DMS114 treated with DMSO at 0.1 percent for 48 hours (cell line): ENCODE measurements around the gene KCNJ6.

Source experiments
- DNase-seq: peaks from one replicate; lab custom pipeline; 2025; ENCODE audit not compliant: unreplicated experiment; lab: John Stamatoyannopoulos, UW

The KCNJ6 gene

DNA sequence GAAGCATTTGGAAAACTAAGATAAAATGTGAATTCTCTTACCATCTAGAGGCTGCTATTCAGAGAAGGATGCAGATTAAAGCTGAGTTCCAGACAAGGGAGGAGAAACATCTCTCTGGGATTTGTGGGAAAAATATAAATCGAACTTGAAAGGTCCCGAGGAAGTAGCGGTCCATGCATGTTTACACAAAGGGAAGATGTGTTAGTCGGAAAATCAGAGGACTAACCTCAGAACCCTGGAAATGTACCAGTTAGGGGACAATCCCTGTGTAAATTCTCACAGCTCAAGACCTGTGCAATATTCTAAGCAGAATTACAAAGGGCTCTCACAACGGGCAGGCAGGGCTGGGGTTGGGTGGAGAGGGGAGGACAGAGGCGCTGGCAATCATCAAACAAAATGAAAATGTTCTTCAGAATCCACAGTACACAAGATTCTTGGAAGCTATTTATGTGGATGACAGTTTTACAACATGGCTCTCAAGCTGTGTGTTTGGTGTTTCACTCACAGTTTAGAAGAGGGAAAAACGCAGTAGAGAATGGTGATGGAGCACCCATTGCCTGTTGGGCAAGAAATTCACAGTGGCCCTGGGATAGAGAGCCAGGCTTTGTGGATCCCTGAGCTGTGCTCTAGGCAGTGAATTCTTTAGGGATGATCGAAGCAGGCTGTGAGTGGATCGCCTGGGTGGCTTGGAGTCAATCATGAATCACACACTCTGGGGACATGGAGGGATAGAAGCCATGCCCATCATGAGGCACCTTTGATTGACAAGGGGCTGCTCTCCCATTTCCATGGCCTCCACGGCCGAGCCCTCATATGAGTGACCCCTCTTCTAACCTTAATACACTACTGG is 47.6 kb downstream of the KCNJ6 start:
- DNase-seq, result no peak

GRCh38 chr21:37866027-37866426 is 50.2 kb downstream of the KCNJ6 start:
- no peak for DNase-seq

- no peak for DNase-seq
Measured at GRCh38 chr21:37865156-37865555, 51.1 kb downstream of the KCNJ6 start.

DNA sequence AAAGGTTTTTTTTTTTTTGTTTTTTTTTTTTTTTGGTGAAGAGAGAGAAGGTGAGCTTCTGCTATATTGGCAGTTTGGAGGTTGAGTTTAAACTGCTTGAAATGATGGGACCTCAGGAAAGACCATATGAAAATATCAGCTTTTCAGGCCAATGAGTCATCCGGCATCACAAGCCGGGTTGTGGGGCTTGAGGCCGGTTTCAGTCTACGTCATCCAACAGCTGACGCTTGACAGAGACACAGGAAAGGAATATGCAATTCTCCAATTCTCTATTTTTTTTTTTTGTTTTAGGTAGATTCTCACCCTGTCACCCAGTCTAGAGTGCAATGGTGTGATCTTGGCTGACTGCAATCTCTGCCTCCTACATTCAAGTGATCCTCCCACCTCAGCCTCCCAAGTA is 52.4 kb downstream of the KCNJ6 start:
- DNase-seq, result no peak

- DNase-seq, result peak; percentile 23
Measured at GRCh38 chr21:37862536-37862935, 53.7 kb downstream of the KCNJ6 start.

DNA sequence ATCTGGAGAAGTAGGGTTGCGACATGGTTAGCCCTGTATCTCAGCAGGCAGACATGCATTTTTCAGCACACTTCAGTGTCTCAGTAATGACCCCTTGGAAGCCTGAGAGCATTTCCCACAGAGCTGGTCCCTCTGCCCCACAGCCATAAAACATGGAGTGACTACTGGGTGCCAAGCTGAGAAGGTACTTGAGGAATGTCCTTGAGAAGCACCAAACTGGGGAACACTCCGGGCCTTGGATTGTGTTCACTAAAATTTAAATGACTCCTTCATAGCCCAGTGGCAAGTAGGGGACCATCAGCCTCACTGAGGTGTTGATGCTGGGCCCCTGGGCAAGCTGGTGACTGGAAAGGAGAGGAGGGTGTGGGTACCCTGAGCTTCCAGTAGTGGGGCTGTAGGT is 54.7 kb downstream of the KCNJ6 start:
- DNase-seq, result no peak

DNA sequence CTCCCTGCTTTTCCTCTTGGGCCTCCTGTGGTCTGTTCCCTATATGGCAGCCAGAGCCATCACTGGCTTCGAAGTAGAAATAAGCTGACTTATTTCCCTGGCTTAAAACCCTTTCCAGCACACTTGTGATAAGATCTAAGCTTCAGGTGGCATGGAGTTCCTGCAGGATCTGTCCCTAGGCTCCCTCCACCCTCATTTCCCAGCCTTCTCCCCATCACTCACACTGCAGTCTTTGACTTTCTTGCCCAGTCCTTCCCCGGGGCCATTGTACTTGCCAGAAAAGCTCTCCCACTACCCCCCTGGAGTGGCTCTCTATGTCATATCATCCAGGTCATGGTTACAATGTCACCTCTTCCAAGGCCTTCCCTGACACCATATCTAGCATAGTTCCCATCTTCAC is 55.8 kb downstream of the KCNJ6 start:
- DNase-seq, result no peak

- no peak for DNase-seq
Measured at GRCh38 chr21:37855647-37856625, 60.3 kb downstream of the KCNJ6 start.

GRCh38 chr21:37855271-37855646 is 61.0 kb downstream of the KCNJ6 start:
- no peak for DNase-seq

- no peak for DNase-seq
Measured at GRCh38 chr21:37849506-37850102, 66.7 kb downstream of the KCNJ6 start.

GRCh38 chr21:37848721-37849490 is 67.4 kb downstream of the KCNJ6 start:
- DNase-seq, result no peak

DNA sequence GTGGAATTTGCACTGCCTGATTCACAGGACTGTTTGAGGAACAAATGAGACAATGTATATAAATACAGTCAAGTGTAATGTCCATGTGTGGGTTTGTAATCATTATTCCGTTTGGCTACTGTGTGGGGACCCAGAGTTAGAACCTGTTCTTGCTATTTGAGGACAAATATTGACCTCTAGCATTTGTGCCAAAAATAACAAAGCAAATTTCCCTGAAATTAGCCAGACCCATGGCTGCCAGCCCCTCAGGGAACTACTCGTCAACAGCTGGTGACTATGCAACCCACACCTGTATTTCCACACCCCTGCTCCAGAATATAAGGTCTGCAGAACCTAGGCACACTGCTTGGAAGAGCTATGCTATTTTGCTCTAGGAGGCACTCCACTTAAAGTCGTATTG is 70.7 kb downstream of the KCNJ6 start:
- no peak for DNase-seq

DNA sequence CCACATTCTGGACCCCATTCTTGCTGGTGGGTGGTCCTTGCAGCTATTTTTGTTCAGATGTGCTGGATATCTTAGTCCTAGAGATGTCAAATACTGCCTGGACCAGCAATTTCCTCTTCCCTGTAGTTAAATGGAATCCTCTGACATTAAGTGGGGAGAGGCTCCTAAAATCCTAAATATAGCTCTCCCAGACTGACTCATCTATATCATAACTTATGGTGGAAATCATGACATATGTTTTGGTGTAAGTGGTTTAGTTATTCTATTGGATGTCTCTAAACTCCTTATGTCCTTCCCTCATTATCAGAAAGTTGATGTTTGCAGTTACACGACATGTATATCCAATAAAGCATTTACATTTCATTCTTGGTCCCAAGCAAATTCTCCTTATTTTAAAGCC is 73.1 kb downstream of the KCNJ6 start:
- DNase-seq, result no peak

- DNase-seq, result no peak
Measured at GRCh38 chr21:37842163-37842919, 73.9 kb downstream of the KCNJ6 start.

GRCh38 chr21:37837381-37837780 is 78.9 kb downstream of the KCNJ6 start:
- DNase-seq, result no peak

GRCh38 chr21:37835481-37835880 is 80.8 kb downstream of the KCNJ6 start:
- DNase-seq, result no peak

DNA sequence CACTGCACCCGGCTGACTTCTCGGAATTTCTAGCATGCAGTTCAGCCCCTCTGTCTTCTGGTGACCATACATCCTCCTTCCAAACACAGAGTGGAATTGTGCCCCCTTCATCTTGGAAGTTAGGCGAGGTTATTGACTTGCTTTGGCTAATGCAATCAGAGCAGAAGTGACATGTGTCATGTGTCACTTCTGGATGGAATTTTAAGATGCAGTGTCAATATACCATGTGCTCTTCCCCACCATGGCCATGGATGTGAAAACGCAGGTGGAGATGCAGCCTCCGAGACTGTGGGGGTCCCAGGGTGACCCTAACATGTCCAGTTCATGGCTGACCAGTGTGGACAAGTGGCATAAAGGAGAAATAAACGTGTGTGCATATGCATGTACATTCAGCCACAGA is 83.0 kb downstream of the KCNJ6 start:
- no peak for DNase-seq

GRCh38 chr21:37829447-37829846 is 86.8 kb downstream of the KCNJ6 start:
- no peak for DNase-seq

DNA sequence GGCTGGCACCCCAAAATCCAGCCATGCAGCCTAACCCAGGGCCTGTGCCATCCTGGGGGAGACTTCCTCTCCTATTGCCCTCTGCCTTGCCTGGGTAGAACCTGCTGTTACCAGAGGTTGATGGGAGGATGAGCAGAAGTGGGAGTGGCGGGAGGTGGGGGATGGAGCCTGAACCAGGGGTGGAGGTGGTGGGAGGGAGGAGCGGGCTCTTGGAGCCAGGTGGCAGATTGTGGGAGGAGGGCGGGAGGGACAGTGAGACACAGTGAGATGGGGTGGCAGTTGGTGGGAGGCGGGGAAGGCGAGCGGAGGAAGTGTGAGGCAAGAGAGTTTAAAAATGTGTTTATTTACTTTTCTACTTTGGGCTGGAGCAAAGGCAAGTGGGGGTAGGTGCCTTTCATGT is 87.3 kb downstream of the KCNJ6 start:
- DNase-seq, result no peak

- no peak for DNase-seq
Measured at GRCh38 chr21:37828556-37828955, 87.7 kb downstream of the KCNJ6 start.
